IMR-90 (cell line): Measurements from ENCODE around the gene ULBP1. TPM values are rescaled to one million over a fixed set of nuclear protein-coding genes. Genes with fewer than 3 reads are reported as not detected.

Experiments used
- ATAC-seq: fragments of 200-7000 bp; cut with Tn5 transposase; 2 replicates; pipeline ENCODE4 v1.9.1; 2020; ENCODE audit warnings: low read depth, mild to moderate bottlenecking, moderate library complexity
- BruUV-seq: library from RNA; stranded (reverse); fragments of 400-500 nt; replicated peaks from 2 replicates; lab custom pipeline; 2021; lab: Mats Ljungman, UMichigan
- CTCF ChIA-PET: fragments of 300-600 bp; formaldehyde crosslinking; extraction: SDS; loops from one replicate; lab custom pipeline; 2021; ENCODE audit warnings: antibody characterized with exemption; lab: Yijun Ruan, JAX
- POLR2A ChIA-PET: fragments of 300-600 bp; sonication (Branson Sonifier 250); formaldehyde crosslinking; loops from one replicate; lab custom pipeline; 2022; ENCODE audit warnings: antibody characterized with exemption; ENCODE audit not compliant: unreplicated experiment; lab: Charles Lee
- DNase-seq: peaks from one replicate; pipeline ENCODE4 v3.0.0; 2013
- H2AFZ ChIP-seq: replicated peaks from 2 replicates; pipeline ENCODE3; 2013; ENCODE audit warnings: low read length, mild to moderate bottlenecking; ENCODE audit not compliant: poor library complexity
- H2AK5ac ChIP-seq: 2 replicates; pipeline ENCODE4 v1.6.1; 2013; ENCODE audit warnings: low read depth, low read length, inconsistent platforms
- H2AK9ac ChIP-seq: replicated peaks from 2 replicates; pipeline ENCODE3; 2013; ENCODE audit warnings: mild to moderate bottlenecking, low read depth, low read length, moderate library complexity; ENCODE audit not compliant: poor library complexity
- H2BK120ac ChIP-seq: 2 replicates; pipeline ENCODE4 v1.6.1; 2013; ENCODE audit warnings: low read depth, low read length, inconsistent platforms
- H2BK15ac ChIP-seq: 3 replicates; pipeline ENCODE4 v1.6.1; 2013; ENCODE audit warnings: low read depth, low read length, inconsistent platforms
- H2BK20ac ChIP-seq: 2 replicates; pipeline ENCODE4 v1.6.1; 2013; ENCODE audit warnings: low read depth, mild to moderate bottlenecking, inconsistent platforms, low read length, moderate library complexity
- H2BK5ac ChIP-seq: 2 replicates; pipeline ENCODE4 v1.6.1; 2013; ENCODE audit warnings: mild to moderate bottlenecking, low read depth, low read length, inconsistent platforms; ENCODE audit not compliant: poor library complexity, severe bottlenecking
- H3K14ac ChIP-seq: replicated peaks from 2 replicates; pipeline ENCODE4 v1.6.1; 2013; ENCODE audit warnings: low read depth, low read length, inconsistent platforms
- H3K18ac ChIP-seq: 2 replicates; pipeline ENCODE4 v1.6.1; 2013; ENCODE audit warnings: low read depth, low read length, control low read depth
- H3K23ac ChIP-seq: 2 replicates; pipeline ENCODE4 v1.6.1; 2013; ENCODE audit warnings: low read depth, low read length, inconsistent platforms
- H3K27ac ChIP-seq: 2 replicates; pipeline ENCODE4 v1.5.1; 2013; ENCODE audit warnings: mild to moderate bottlenecking, control low read depth, low read length; ENCODE audit not compliant: insufficient read depth
- H3K27me3 ChIP-seq: 2 replicates; pipeline ENCODE4 v1.6.1; 2013; ENCODE audit warnings: low read length; ENCODE audit not compliant: control insufficient read depth, insufficient read depth
- H3K36me3 ChIP-seq: 2 replicates; pipeline ENCODE4 v1.6.1; 2013; ENCODE audit warnings: low read length, mixed read lengths; ENCODE audit not compliant: control insufficient read depth, insufficient read depth
- H3K4ac ChIP-seq: 2 replicates; pipeline ENCODE4 v1.6.1; 2013; ENCODE audit warnings: low read depth, low read length, inconsistent platforms
- H3K4me1 ChIP-seq: 2 replicates; pipeline ENCODE4 v1.6.1; 2013; ENCODE audit warnings: low read length, mixed read lengths; ENCODE audit not compliant: control insufficient read depth, insufficient read depth
- H3K4me2 ChIP-seq: 2 replicates; pipeline ENCODE4 v1.6.1; 2013; ENCODE audit warnings: low read depth, mild to moderate bottlenecking, control low read depth, low read length, moderate library complexity
- H3K4me3 ChIP-seq: 2 replicates; pipeline ENCODE4 v1.5.1; 2013; ENCODE audit warnings: low read depth, mild to moderate bottlenecking, control low read depth, low read length, moderate library complexity; ENCODE audit not compliant: insufficient read depth
- H3K56ac ChIP-seq: 2 replicates; pipeline ENCODE4 v1.6.1; 2013; ENCODE audit warnings: low read length, inconsistent platforms; ENCODE audit not compliant: insufficient read depth; ENCODE audit errors: extremely low read depth
- H3K79me1 ChIP-seq, 2 experiments: 2 replicates each; pipeline ENCODE4 v1.6.1; 2013; ENCODE audit warnings: low read length in 2 of 2, inconsistent platforms in 1 of 2, low read depth in 1 of 2
- H3K9ac ChIP-seq: 2 replicates; pipeline ENCODE4 v1.6.1; 2013; ENCODE audit warnings: low read depth, low read length, control low read depth
- H3K9me1 ChIP-seq: 2 replicates; pipeline ENCODE4 v1.6.1; 2013; ENCODE audit warnings: low read length, inconsistent platforms; ENCODE audit not compliant: insufficient read depth
- H3K9me3 ChIP-seq: 2 replicates; pipeline ENCODE4 v1.6.1; 2013; ENCODE audit warnings: low read length; ENCODE audit not compliant: control insufficient read depth, insufficient read depth
- H4K20me1 ChIP-seq: 2 replicates; pipeline ENCODE4 v1.6.1; 2013; ENCODE audit warnings: low read length, inconsistent platforms; ENCODE audit not compliant: insufficient read depth
- H4K5ac ChIP-seq: 2 replicates; pipeline ENCODE4 v1.6.1; 2013; ENCODE audit warnings: mild to moderate bottlenecking, low read depth, low read length, control low read depth
- H4K8ac ChIP-seq, 2 experiments: 2 replicates each; pipeline ENCODE4 v1.6.1; 2013; ENCODE audit warnings: low read depth in 2 of 2, low read length in 2 of 2, control low read depth in 1 of 2, inconsistent platforms in 1 of 2
- H4K91ac ChIP-seq: 2 replicates; pipeline ENCODE4 v1.6.1; 2013; ENCODE audit warnings: low read depth, low read length, inconsistent platforms; ENCODE audit not compliant: insufficient read depth
- CEBPB ChIP-seq: IDR thresholded peaks from 2 replicates; pipeline ENCODE4 v1.6.1; 2012; ENCODE audit warnings: low read depth, low read length, improper control_type of control experiment
- RAD21 ChIP-seq: IDR thresholded peaks from 2 replicates; pipeline ENCODE4 v1.6.1; 2012; ENCODE audit warnings: low read length, improper control_type of control experiment
- RFX5 ChIP-seq: IDR thresholded peaks from 2 replicates; pipeline ENCODE4 v1.8.0; 2012; ENCODE audit warnings: low read depth, mild to moderate bottlenecking, low read length, moderate library complexity
- WGBS, 2 experiments: methylation state at CpG; one replicate each; pipeline versions ENCODE4 v1.1.5 to v1.1.7; 2013; ENCODE audit warnings: missing lambda C conversion rate in 2 of 2; ENCODE audit not compliant: insufficient read length in 1 of 2; ENCODE audit errors: extremely low coverage in 2 of 2; 5-methylcytosine and 5-hydroxymethylcytosine counted together
- dilution Hi-C: fragments of 300-500 bp; cut with HindIII; formaldehyde crosslinking; loops from one replicate; pipeline ENCODE4 v1.14.3; 2018; ENCODE audit warnings: low sequenced_read_pairs; ENCODE audit not compliant: unreplicated experiment
- in situ Hi-C: fragments of 300-500 bp; cut with MboI; formaldehyde crosslinking; loops from 3 replicates; pipeline ENCODE4 v1.14.3; 2019; ENCODE audit warnings: low sequenced_read_pairs, inconsistent platforms, mixed read lengths
- intact Hi-C: fragments of 100-400 bp; cut with micrococcal nuclease; formaldehyde crosslinking; loops from 2 replicates; pipeline ENCODE4 v1.10.0; 2022
- polyA plus RNA-seq, 3 experiments: library from polyadenylated mRNA; depleted of rRNA; stranded (reverse); fragments of >200 nt; gene quantifications; 2 replicates each; pipeline ENCODE4 v1.2.3, GENCODE V29; 2012; ENCODE audit warnings: low replicate concordance in 1 of 3
- total RNA-seq: library from RNA; depleted of rRNA; stranded (reverse); fragments of >200 nt; gene quantifications from 2 replicates; pipeline ENCODE4 v1.2.3, GENCODE V29; 2012
- TF ChIP-seq, protein P1 (sequence below): fragments of 150-350 bp; IDR thresholded peaks from 2 replicates; pipeline ENCODE4 v1.6.1; 2017; ENCODE audit warnings: mild to moderate bottlenecking, antibody characterized with exemption, low read length, low read depth

ULBP1 gene
- total and polyA plus RNA-seq, 2 of the 4 experiments (the other 2 are of a cell fraction): 0.18 to 0.87 TPM

- BruUV-seq: no TSS peak
- Histone ChIP-seq H3K9ac (no peak overlapping the region), H3K14ac (no peak overlapping the region), H2AK5ac (no peak overlapping the region), H4K20me1 (no peaks in the 10 kb centered on the region), H2BK120ac (no peak overlapping the region), H3K23ac (no peak overlapping the region), H3K4me2 (no peak overlapping the region), H2BK15ac (no peak overlapping the region), H4K8ac (no peak overlapping the region), H3K36me3 (no peaks in the 10 kb centered on the region), H2AK9ac (no peak overlapping the region), H4K5ac (no peak overlapping the region), H3K9me3 (no peaks in the 10 kb centered on the region), H4K91ac (no peak overlapping the region), H3K4me3 (no peak overlapping the region), H3K79me1 (no peaks in the 10 kb centered on the region), H3K56ac (no peak overlapping the region), H3K18ac (no peak overlapping the region), H2BK5ac (no peak overlapping the region), H2AFZ (no peak overlapping the region), H3K4ac (no peak overlapping the region), H3K27ac (no peak overlapping the region), H3K9me1 (no peaks in the 10 kb centered on the region), H3K4me1 (no peaks in the 10 kb centered on the region), H2BK20ac (no peak overlapping the region), H3K27me3 (peaks cover 45% of the 10 kb centered on the region)
- TF ChIP-seq CEBPB (no peak), RAD21 (no peak), RFX5 (no peak)
- TF ChIP-seq, protein P1, sequence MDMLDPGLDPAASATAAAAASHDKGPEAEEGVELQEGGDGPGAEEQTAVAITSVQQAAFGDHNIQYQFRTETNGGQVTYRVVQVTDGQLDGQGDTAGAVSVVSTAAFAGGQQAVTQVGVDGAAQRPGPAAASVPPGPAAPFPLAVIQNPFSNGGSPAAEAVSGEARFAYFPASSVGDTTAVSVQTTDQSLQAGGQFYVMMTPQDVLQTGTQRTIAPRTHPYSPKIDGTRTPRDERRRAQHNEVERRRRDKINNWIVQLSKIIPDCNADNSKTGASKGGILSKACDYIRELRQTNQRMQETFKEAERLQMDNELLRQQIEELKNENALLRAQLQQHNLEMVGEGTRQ: no peak
- DNase-seq: no peak
- in situ Hi-C loops (no loop called here), intact Hi-C loops (no loop called here), dilution Hi-C loops (no loop called here)
- ATAC-seq: no peak
- WGBS, 2 experiments: 31% methylated on average over 2 of the region's 9 CpGs; no CpG with 5 or more reads in 1 of the 2 experiments
- ChIA-PET CTCF (no interaction called here), POLR2A (no interaction called here)
These were observed 12.6 kb upstream of the ULBP1 start for GRCh38 chr6:149951096-149951495.
